CD4-positive, alpha-beta T cell treated with Interleukin-6 for 4 hours (primary cell): ENCODE results near the gene NFIC.

ENCODE experiments used
- DNase-seq: peaks from one replicate; pipeline ENCODE4 v3.0.0-alpha.2; 2020; ENCODE audit warnings: mixed read lengths

NFIC gene

DNA sequence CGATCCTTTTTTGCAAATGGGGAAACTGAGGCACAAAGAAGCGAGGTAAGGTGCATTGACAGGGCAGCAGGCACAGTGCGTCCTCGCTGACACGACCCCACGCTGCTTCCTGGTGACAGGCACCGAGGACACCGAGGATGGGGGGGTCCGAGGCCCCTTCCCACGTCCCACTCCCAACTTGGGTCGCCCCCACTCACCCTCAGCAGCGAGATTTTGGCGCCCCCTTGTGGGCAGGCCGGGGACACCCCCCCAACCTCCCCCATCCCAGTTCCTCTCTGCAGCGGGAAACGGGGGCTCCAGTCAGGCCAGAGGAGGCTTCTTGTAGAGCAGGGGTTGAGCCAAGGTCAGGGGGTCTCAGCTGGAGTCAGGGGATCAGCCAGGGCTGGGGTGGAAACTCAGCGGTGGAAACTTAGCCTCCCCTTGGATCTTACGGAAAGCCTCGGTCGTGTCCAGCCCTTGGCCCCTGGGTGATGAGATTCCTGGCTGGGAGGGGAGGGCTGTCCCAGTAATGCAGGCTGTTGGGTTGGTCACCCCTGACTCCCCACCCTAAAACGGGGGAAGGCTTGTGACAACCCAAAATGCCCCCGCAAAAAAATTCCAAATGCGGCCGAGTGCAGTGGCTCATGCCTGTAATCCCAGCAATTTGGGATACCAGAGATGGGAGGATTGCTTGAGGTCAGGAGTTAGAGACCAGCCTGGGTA is 105.7 kb downstream of the NFIC start:
- peak; percentile 50 for DNase-seq

DNA sequence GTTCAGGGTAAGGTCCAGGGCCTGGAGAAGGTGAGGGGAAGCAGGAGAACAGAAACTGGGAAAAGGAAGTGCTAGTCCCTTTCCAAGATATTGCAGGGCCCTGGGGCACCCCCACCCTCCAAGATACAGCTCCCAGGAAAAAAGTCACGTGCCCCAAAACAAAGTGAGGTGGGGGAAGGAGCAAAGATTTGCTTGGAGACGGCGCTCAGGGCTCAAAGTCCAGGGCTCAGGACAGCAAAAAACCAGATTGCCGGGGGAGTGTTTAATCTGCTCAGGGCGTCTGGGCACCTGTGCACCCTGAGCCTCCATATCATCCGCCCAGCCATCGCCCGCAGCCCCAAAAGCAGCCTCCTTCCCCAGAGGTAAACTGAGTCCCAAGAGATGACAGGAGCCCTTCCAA is 107.6 kb downstream of the NFIC start:
- no peak for DNase-seq

DNA sequence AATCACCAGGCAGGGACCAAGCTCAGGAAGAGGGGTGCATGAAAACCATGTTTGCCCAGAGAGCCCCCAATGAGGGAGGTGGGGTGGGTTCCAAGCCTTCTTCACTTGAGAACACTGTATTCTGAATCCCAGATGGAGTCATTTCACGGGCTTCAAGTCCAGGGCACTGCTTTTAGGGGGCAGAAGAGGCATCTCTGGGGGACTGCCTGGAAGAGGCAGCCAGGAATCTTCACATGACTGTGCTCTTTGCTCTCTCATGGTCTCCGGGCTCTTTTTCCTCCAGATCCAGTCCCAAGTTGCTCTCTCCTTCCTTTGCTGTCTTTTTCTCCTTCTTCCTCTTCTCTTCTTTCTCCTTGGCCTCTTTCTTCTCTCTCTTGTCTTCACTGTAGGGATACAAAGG is 108.2 kb downstream of the NFIC start:
- no peak for DNase-seq

DNA sequence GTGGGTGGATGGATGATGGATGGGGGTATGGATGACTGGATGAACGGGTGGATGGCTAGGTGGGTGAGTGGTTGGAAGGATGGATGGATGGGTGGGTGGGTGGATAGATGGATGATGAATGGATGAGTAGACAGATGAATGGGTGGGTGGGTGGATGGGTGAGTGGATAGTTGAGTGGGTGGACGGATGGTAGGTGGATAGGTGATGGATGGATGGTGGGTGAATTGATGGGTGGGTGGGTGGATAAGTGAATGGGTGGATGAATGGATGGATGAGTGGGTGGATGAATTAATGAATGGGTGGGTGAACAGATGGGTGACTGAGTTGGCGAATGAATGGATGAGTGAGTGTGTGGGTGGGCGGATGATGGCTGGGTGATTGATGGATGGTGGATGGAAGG is 109.1 kb downstream of the NFIC start:
- no peak for DNase-seq

GRCh38 chr19:3476830-3477229 is 110.4 kb downstream of the NFIC start:
- DNase-seq, result no peak

- DNase-seq, result no peak
Observed at GRCh38 chr19:3477506-3477905, 111.1 kb downstream of the NFIC start.

- no peak for DNase-seq
Observed at GRCh38 chr19:3477951-3478350, 111.6 kb downstream of the NFIC start.

GRCh38 chr19:3478409-3479176 is 112.2 kb downstream of the NFIC start:
- DNase-seq, result peak; percentile 33

- peak; percentile 37 for DNase-seq
Observed at GRCh38 chr19:3479177-3479833, 112.9 kb downstream of the NFIC start.

DNA sequence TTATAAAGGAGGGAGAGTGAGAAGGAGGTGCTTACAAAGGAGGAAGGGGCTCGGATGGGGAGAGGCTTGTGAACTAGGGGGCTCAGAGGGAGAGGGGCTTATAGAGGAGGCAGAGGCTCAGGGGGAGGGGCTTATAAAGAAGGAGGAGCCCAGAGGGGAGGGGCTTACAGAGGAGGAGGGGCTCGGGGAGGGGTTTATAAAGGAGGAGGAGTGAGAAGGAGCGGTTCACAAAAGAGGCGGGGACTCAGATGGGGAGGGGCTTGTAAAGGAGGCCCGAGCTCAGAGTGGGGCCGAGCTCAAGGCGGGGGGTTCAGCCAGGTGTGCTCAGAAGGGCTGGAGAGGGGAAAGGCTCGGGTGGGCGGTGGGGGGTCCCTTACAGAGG is 113.4 kb downstream of the NFIC start:
- DNase-seq, result peak; percentile 14

GRCh38 chr19:3480383-3481091 is 114.2 kb downstream of the NFIC start, which contains the start of gene SMIM24:
SMIM24 (minus strand) TSS chr19:3480525; CDS start chr19:3480463, 62 bp downstream.
- DNase-seq, result no peak

DNA sequence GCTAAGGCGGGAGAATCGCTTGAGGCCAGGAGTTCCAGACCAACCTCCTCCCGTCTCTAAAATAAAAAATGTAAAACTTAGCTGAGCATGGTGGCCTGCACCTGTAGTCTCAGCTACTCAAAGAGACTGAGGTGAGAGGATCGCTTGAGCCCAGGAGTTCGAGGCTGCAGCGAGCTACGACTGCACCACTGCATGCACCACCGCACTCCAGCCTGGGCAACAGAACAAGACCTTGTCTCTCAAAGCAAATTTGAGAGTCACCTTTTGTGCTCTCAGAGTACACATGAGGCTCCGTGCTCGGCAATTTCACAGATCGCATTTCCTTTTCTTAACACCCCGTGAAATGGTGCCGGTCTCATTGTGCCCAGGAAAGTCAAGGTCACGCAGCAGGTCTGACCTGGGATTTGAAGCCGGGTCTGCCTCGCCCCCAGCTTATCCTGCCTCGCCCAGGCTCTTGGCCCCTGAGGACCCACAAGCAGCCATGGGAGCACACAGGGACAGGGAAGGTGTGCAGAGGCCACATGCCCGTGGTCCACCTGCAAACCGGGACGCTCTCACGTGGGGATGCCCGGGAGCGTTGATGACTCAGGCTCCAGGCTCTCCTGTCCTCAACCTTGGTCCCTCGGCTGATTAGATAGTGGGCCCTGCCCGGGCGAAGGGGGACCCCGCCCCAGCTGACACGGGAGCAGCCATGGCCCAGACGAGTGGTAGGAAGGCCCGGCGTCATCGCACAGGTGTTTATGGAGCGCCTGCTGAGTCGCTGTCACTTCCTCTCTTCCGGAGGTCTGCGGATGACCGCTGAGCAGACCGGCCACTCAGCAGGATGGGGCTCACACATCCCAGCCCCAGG is 115.1 kb downstream of the NFIC start:
- DNase-seq, result no peak

DNA sequence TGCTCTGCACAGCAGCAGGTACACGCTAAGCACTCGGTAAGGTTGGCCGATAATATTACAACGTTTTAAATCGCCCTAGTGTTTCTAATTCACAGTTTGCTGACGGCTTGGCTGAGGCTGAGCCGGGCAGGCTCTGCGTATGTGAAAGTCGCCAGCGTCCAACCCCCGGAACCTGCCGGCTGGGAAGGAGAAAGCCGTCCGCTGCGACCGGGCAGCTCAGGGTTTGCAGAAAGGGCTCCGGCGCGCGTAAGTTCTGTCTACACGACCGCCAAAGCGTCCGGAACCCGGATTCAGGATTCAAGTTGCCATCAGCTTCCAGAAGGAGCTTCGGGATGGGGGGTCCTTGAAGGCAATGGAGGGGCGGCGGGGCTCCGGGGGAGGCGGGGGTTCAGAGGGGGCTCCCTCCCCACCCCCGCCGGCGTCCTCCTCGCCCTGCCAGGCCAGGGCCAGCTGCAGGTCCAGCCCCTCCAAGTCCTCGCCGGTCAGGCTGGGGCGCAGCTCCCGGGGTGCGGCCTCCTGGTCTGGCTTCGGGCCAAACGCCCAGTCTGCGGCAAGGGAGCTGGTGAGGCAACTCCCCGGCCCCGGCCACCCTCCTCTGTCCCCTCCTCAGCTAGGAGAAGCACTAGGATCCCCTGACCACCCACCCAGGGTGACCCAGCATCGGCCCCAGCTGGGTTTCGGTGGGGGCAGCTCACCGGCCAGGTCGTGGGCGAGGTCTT is 116.3 kb downstream of the NFIC start:
- no peak for DNase-seq

DNA sequence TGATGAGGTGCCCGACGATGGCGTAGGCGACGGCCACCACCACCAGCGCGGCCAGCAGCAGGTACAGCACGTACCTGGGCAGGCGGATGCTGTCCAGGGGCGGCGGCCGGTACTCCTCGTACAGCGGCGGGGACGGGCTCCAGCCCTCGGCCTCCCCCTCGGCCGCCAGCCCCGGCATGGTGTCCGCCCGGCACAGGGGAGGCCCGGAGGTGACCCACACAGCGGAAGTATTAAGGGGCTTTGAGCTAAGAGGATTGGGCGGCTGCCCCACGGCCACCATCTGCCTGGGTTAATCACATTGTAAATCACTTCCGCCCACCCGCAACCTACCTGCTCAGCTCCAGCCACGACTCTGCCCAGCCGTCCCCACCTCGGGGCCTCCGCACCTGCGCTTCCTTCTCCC is 116.8 kb downstream of the NFIC start, which contains the start of gene SMIM44:
SMIM44 (minus strand) TSS at position 216 of the 403 bp plus-strand sequence; CDS start at position 178, 38 bp downstream.
- no peak for DNase-seq

- no peak for DNase-seq
Observed at GRCh38 chr19:3491396-3492119, 125.2 kb downstream of the NFIC start.

- no peak for DNase-seq
Observed at GRCh38 chr19:3492131-3492839, 125.9 kb downstream of the NFIC start.

DNA sequence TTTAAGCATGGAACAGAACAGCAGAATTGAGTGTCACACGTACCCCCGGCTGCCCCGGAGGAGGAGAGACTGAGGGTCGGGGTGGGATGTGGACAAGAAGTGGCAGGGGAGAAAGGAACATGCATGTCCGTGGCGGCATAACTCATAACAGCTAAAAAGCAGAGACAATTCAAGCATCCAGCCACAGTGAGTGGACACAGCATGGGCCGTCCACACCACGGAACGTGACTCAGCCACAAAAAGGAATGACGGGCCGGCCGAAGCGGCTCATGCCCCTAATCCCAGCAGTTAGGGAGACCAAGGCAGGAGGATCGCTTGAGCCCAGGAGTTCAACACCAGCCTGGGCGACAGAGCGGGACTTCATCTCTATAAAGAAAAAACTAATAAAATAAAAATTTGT is 126.5 kb downstream of the NFIC start:
- no peak for DNase-seq

DNA sequence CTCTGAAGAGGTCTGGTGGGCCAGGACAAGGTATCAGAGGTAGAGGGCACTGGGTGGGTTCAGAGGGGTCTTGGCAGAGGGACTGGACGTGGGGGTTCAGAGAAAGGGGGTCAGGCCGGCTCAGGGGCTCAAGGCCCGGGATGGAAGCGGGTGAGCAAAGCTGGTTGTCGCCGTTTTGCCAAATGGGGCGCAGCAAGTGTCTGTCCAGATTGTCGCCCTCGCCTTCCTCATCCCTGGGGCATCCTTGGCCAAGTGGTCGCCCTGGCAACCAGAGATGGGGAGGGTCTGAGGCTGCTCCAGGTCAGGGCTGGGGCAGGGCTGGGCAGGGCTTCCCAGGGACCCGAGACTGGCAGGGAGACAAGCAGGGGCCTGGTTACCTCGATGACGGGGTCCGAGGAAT is 127.3 kb downstream of the NFIC start:
- no peak for DNase-seq

DNA sequence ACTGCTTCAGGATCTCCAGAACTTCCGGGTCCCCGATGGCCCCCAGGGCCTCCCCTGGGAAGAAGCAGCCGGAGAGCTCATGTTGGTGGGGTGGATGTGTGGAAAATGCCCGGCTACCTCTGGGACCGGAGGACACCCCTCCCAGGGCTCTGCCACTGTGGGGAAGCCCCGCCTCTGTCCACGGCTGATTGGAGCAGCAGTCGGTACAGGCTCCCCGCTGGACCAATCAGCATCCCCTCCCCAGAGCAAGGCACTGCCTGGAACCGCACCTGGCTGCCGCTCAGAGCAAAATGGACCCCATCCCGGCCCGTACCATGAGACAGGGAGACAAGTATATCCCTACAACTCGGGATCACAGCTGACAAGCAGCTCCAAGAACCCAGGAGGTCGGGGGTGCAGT is 127.7 kb downstream of the NFIC start:
- peak; percentile 37 for DNase-seq

DNA sequence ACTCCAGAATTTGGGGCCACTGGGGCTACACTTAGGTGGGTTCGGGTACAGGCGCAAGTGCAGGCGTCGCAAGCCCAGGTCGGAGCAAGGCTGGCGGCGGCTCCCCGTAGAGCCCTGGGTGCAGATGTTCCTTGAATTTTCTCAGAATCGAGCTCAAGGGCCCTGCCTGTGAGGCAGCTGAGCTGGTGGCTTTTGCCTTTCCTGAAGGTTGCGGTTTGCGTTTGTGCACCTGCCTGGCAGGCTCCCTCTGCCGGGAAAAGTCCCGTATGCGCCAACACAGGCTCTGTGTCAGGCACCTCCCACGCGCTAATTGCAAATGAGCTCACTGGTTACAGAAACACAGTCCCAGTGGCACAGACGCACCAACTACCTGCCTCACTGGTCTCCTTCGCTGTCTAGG is 128.2 kb downstream of the NFIC start:
- peak; percentile 75 for DNase-seq
